SK-N-SH (cell line): ENCODE results near the gene USP36. TPM values are rescaled to one million over a fixed set of nuclear protein-coding genes. Genes with fewer than 3 reads are reported as not detected.

Experiments
- CTCF ChIA-PET: fragments of 300-600, 350-600 bp; formaldehyde crosslinking; extraction: SDS; loops from one replicate; lab custom pipeline; 2021; lab: Yijun Ruan, JAX
- POLR2A ChIA-PET: fragments of 350-600 bp; sonication (Branson Sonifier 250); formaldehyde crosslinking; extraction: SDS; loops from one replicate; lab custom pipeline; 2020; ENCODE audit warnings: antibody characterized with exemption, inconsistent platforms; lab: Yijun Ruan, JAX
- DNase-seq: peaks from one replicate; pipeline ENCODE4 v3.0.0; 2012
- H2AFZ ChIP-seq: fragments of 200-600 bp; sonication (generic); 2 replicates; pipeline ENCODE4 v1.8.1; 2016; ENCODE audit warnings: antibody characterized with exemption, mild to moderate bottlenecking, low read depth
- H3F3A ChIP-seq: fragments of 200-600 bp; sonication (generic); replicated peaks from 2 replicates; pipeline ENCODE3; 2016; ENCODE audit warnings: antibody characterized with exemption, mild to moderate bottlenecking; ENCODE audit not compliant: insufficient read depth
- H3K27ac ChIP-seq, 2 experiments: fragments of 200-500 bp in 1 of 2; fragments of 200-600 bp in 1 of 2; sonication (Bioruptor generic) in 1 of 2; sonication (generic), shearing (Covaris generic) in 1 of 2; 2 replicates each; pipeline versions ENCODE4 v1.5.1 to v1.6.1; 2014 to 2016; ENCODE audit warnings: low read depth in 2 of 2, inconsistent platforms in 1 of 2, low read length in 1 of 2, mild to moderate bottlenecking in 1 of 2, mixed read lengths in 1 of 2
- H3K27me3 ChIP-seq: fragments of 200-600 bp; sonication (generic), shearing (Covaris generic); 2 replicates; pipeline ENCODE4 v1.6.1; 2016; ENCODE audit warnings: mixed run types; ENCODE audit not compliant: insufficient read depth
- H3K36me3 ChIP-seq, 2 experiments: fragments of 200-500 bp in 1 of 2; fragments of 200-600 bp in 1 of 2; sonication (Bioruptor generic) in 1 of 2; sonication (generic) in 1 of 2; replicated peaks in 1 of 2; 2 replicates each; pipeline versions ENCODE3 to v1.5.1; 2014 to 2016; ENCODE audit warnings: low read length in 1 of 2, mild to moderate bottlenecking in 1 of 2; ENCODE audit not compliant: insufficient read depth in 2 of 2, control insufficient read depth in 1 of 2
- H3K4me1 ChIP-seq, 2 experiments: fragments of 200-500 bp in 1 of 2; fragments of 200-600 bp in 1 of 2; sonication (Bioruptor generic) in 1 of 2; sonication (generic), shearing (Covaris generic) in 1 of 2; 2 replicates each; pipeline versions ENCODE4 v1.5.1 to v1.6.1; 2014 to 2016; ENCODE audit warnings: low read depth in 1 of 2, low read length in 1 of 2, mixed run types in 1 of 2; ENCODE audit not compliant: insufficient read depth in 2 of 2, control insufficient read depth in 1 of 2
- H3K4me2 ChIP-seq: fragments of 200-600 bp; sonication (generic), shearing (Covaris generic); 2 replicates; pipeline ENCODE4 v1.6.1; 2017; ENCODE audit warnings: mixed run types
- H3K4me3 ChIP-seq, 2 experiments: fragments of 200-500 bp in 1 of 2; fragments of 200-600 bp in 1 of 2; sonication (Bioruptor generic) in 1 of 2; sonication (generic), shearing (Covaris generic) in 1 of 2; 2 replicates each; pipeline versions ENCODE4 v1.5.1 to v1.8.1; 2014 to 2016; ENCODE audit warnings: low read depth in 2 of 2, inconsistent platforms in 1 of 2, low read length in 1 of 2, mild to moderate bottlenecking in 1 of 2, mixed read lengths in 1 of 2, moderate library complexity in 1 of 2
- H3K79me2 ChIP-seq: fragments of 200-600 bp; sonication (generic); 2 replicates; pipeline ENCODE4 v1.8.1; 2017; ENCODE audit warnings: mild to moderate bottlenecking; ENCODE audit not compliant: insufficient read depth
- H3K9ac ChIP-seq: fragments of 200-600 bp; sonication (generic); 2 replicates; pipeline ENCODE4 v1.6.1; 2017; ENCODE audit warnings: mixed run types
- H3K9me2 ChIP-seq: fragments of 200-600 bp; sonication (generic); 2 replicates; pipeline ENCODE4 v1.6.1; 2017; ENCODE audit warnings: mixed run types
- H3K9me3 ChIP-seq: fragments of 200-600 bp; sonication (generic); 2 replicates; pipeline ENCODE4 v1.6.1; 2017; ENCODE audit warnings: mixed run types, mild to moderate bottlenecking, moderate library complexity
- H4K20me1 ChIP-seq: fragments of 200-600 bp; sonication (generic); 2 replicates; pipeline ENCODE4 v1.6.1; 2017; ENCODE audit warnings: mild to moderate bottlenecking, mixed run types; ENCODE audit not compliant: insufficient read depth
- ELF1 ChIP-seq: IDR thresholded peaks from 2 replicates; pipeline ENCODE4 v1.4.0; 2012
- FOXJ3 ChIP-seq: sonication (generic); formaldehyde crosslinking; IDR thresholded peaks from 2 replicates; pipeline ENCODE4 v1.5.1; 2020; ENCODE audit warnings: mild to moderate bottlenecking, missing genetic modification reagents
- JUND ChIP-seq: IDR thresholded peaks from 2 replicates; pipeline ENCODE4 v1.4.0; 2012
- MEF2A ChIP-seq: IDR thresholded peaks from 2 replicates; pipeline ENCODE4 v1.4.0; 2012; ENCODE audit warnings: low read depth, borderline replicate concordance
- MXI1 ChIP-seq: IDR thresholded peaks from 2 replicates; pipeline ENCODE4 v1.6.1; 2012; ENCODE audit warnings: mild to moderate bottlenecking, low read depth, low read length, improper control_type of control experiment
- NRF1 ChIP-seq: IDR thresholded peaks from 2 replicates; pipeline ENCODE4 v1.6.1; 2012; ENCODE audit warnings: low read depth, mild to moderate bottlenecking, low read length
- RAD21 ChIP-seq: IDR thresholded peaks from 2 replicates; pipeline ENCODE4 v1.6.1; 2012; ENCODE audit warnings: mild to moderate bottlenecking, low read length
- RCOR1 ChIP-seq: fragments of 150-350 bp; IDR thresholded peaks from 2 replicates; pipeline ENCODE4 v1.6.1; 2017; ENCODE audit warnings: antibody characterized with exemption, low read length
- RFX5 ChIP-seq: IDR thresholded peaks from 2 replicates; pipeline ENCODE4 v1.6.1; 2012; ENCODE audit warnings: mild to moderate bottlenecking, improper control_type of control experiment, low read length
- RXRA ChIP-seq: IDR thresholded peaks from 2 replicates; pipeline ENCODE4 v1.4.0; 2012; ENCODE audit warnings: low read depth, mild to moderate bottlenecking, borderline replicate concordance
- TAF1 ChIP-seq: IDR thresholded peaks from 2 replicates; pipeline ENCODE4 v1.6.1; 2012; ENCODE audit warnings: low read depth, mild to moderate bottlenecking, low read length, moderate library complexity, borderline replicate concordance
- TCF12 ChIP-seq: IDR thresholded peaks from 2 replicates; pipeline ENCODE4 v1.4.0; 2012
- WGBS: methylation state at CpG from one replicate; pipeline ENCODE4 v1.1.6; 2017; ENCODE audit warnings: low lambda C conversion rate; 5-methylcytosine and 5-hydroxymethylcytosine counted together
- polyA plus RNA-seq, 3 experiments: library from polyadenylated mRNA; depleted of rRNA; stranded (reverse); fragments of >200 nt; gene quantifications; 2 replicates each; pipeline ENCODE4 v1.2.3, GENCODE V29; 2012
- TF ChIP-seq, protein P1 (sequence below): IDR thresholded peaks from 2 replicates; pipeline ENCODE4 v1.6.1; 2012; ENCODE audit warnings: mild to moderate bottlenecking, low read depth, low read length, moderate library complexity
- TF ChIP-seq, protein P2 (sequence below): IDR thresholded peaks from 2 replicates; pipeline ENCODE4 v1.4.0; 2012; ENCODE audit warnings: low read depth, borderline replicate concordance

The USP36 gene
- polyA plus RNA-seq, 1 of the 3 experiments (the other 2 are of a cell fraction), result 34.6 TPM

DNA sequence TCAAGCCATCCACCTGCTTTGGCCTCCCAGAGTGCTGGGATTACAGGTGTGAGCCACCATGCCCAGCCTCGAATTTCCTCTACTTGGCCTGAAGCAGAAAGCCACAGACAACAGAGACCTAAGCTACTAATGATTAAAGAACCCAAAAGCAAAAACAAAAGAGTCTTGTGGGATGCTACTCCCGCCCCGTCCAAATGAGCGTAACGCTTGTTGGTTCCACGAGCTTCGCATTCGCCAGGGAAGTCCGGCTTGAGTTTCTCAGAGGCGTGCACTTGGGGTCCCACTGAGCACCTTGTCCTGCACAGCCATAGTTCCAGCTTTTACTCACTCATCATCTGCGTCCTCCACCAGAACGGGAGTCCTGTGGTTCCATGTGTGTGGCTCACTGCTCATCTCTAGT lies 46.3 kb upstream of the USP36 start:
- no peak overlapping the region for H3K4me3 ChIP-seq
- no peaks in the 10 kb centered on the region for H3K9me2 ChIP-seq
- no peaks in the 10 kb centered on the region for H3K27me3 ChIP-seq
- no peak overlapping the region for H3K9ac ChIP-seq
- H3K4me1 ChIP-seq, result peaks cover 32 to 68% of the 10 kb centered on the region in 2 experiments
- ChIA-PET POLR2A (interaction anchor here (1.1 kb wide), 1 partner anchor 36 kb away, joined by 3 read pairs; no protein-coding TSS in a partner anchor), CTCF (interaction anchor here (0.9 to 8.5 kb wide), 4 partner anchors 22 to 107 kb away, joined by 3 to 68 read pairs (median 29); no protein-coding TSS in a partner anchor)
- TF ChIP-seq MEF2A (no peak), MXI1 (no peak), FOXJ3 (CRISPR knock-in tag) (no peak), RFX5 (no peak), RAD21 (no peak), JUND (no peak), NRF1 (no peak), TCF12 (no peak), TAF1 (no peak), RXRA (no peak), RCOR1 (no peak), ELF1 (no peak)
- TF ChIP-seq, protein P1, sequence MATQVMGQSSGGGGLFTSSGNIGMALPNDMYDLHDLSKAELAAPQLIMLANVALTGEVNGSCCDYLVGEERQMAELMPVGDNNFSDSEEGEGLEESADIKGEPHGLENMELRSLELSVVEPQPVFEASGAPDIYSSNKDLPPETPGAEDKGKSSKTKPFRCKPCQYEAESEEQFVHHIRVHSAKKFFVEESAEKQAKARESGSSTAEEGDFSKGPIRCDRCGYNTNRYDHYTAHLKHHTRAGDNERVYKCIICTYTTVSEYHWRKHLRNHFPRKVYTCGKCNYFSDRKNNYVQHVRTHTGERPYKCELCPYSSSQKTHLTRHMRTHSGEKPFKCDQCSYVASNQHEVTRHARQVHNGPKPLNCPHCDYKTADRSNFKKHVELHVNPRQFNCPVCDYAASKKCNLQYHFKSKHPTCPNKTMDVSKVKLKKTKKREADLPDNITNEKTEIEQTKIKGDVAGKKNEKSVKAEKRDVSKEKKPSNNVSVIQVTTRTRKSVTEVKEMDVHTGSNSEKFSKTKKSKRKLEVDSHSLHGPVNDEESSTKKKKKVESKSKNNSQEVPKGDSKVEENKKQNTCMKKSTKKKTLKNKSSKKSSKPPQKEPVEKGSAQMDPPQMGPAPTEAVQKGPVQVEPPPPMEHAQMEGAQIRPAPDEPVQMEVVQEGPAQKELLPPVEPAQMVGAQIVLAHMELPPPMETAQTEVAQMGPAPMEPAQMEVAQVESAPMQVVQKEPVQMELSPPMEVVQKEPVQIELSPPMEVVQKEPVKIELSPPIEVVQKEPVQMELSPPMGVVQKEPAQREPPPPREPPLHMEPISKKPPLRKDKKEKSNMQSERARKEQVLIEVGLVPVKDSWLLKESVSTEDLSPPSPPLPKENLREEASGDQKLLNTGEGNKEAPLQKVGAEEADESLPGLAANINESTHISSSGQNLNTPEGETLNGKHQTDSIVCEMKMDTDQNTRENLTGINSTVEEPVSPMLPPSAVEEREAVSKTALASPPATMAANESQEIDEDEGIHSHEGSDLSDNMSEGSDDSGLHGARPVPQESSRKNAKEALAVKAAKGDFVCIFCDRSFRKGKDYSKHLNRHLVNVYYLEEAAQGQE, result no peak
- TF ChIP-seq, protein P2, sequence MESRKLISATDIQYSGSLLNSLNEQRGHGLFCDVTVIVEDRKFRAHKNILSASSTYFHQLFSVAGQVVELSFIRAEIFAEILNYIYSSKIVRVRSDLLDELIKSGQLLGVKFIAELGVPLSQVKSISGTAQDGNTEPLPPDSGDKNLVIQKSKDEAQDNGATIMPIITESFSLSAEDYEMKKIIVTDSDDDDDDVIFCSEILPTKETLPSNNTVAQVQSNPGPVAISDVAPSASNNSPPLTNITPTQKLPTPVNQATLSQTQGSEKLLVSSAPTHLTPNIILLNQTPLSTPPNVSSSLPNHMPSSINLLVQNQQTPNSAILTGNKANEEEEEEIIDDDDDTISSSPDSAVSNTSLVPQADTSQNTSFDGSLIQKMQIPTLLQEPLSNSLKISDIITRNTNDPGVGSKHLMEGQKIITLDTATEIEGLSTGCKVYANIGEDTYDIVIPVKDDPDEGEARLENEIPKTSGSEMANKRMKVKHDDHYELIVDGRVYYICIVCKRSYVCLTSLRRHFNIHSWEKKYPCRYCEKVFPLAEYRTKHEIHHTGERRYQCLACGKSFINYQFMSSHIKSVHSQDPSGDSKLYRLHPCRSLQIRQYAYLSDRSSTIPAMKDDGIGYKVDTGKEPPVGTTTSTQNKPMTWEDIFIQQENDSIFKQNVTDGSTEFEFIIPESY, result no peak
- H3K79me2 ChIP-seq, result peaks cover 93% of the 10 kb centered on the region
- DNase-seq, result no peak
- no peak overlapping the region for H3K4me2 ChIP-seq
- H4K20me1 ChIP-seq, result peaks cover 13% of the 10 kb centered on the region
- H3K9me3 ChIP-seq, result no peaks in the 10 kb centered on the region
- 94% methylated on average over 12 of the region's 12 CpGs for WGBS
- H3K36me3 ChIP-seq, result peaks cover 3 to 5% of the 10 kb centered on the region in 2 experiments
- H3K27ac ChIP-seq, result no peak overlapping the region
- H3F3A ChIP-seq, result peaks cover 39% of the 10 kb centered on the region
- no peak overlapping the region for H2AFZ ChIP-seq
